ENCODE results near the gene CRYBG3.

DNA sequence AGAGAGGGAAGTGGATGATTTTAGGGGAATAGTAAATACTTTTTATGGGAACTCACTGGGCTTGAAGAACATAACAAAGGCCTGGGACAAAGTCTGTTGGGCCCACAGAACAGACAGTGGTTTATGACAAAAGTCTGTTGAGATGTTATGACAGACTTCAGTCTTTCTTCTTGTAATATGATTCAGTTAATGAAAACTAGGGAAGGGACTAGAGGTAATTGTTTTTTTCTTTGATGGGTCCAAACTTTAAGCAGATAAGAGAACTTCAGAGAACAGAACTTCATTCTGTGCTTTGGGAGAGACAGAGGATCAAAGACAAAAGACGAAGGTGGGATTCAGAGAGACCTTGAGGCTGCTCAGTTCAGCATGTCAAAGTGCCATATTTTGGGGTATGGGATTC is 9.3 kb downstream of the CRYBG3 start:
- TF ChIP-seq, protein P1, sequence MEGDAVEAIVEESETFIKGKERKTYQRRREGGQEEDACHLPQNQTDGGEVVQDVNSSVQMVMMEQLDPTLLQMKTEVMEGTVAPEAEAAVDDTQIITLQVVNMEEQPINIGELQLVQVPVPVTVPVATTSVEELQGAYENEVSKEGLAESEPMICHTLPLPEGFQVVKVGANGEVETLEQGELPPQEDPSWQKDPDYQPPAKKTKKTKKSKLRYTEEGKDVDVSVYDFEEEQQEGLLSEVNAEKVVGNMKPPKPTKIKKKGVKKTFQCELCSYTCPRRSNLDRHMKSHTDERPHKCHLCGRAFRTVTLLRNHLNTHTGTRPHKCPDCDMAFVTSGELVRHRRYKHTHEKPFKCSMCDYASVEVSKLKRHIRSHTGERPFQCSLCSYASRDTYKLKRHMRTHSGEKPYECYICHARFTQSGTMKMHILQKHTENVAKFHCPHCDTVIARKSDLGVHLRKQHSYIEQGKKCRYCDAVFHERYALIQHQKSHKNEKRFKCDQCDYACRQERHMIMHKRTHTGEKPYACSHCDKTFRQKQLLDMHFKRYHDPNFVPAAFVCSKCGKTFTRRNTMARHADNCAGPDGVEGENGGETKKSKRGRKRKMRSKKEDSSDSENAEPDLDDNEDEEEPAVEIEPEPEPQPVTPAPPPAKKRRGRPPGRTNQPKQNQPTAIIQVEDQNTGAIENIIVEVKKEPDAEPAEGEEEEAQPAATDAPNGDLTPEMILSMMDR (IDR thresholded peaks at IDR 0.05; ENCODE audit: low read depth, low read length): no peak
- TF ChIP-seq, protein P2, sequence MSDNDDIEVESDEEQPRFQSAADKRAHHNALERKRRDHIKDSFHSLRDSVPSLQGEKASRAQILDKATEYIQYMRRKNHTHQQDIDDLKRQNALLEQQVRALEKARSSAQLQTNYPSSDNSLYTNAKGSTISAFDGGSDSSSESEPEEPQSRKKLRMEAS (IDR thresholded peaks at IDR 0.05; ENCODE audit: low read depth, low read length): no peak
- TF ChIP-seq POLR2A (IDR thresholded peaks at IDR 0.05; ENCODE audit: extremely low read depth, insufficient read length) (no peak), MYC (IDR thresholded peaks at IDR 0.05; ENCODE audit: low read depth, low read length) (no peak)
